ENCODE measurements around the gene RETREG1. TPM values are rescaled to one million over a fixed set of nuclear protein-coding genes. Genes with fewer than 3 reads are reported as not detected.
A peak's percentile ranks its signal among the peaks of the same experiment; 100 is the strongest.
"Not testable (repeated sequence)": the region's sequence is repeated elsewhere in the genome, so short reads cannot be mapped to it uniquely, and the experiment has no call there.

The RETREG1 gene
- polyA plus RNA-seq, 4 donors: 31.8 to 48.7 (median 42.0) TPM

- no peak for DNase-seq (ENCODE audit: low read depth in 4 of 4, low spot score in 2 of 4)
Measured at GRCh38 chr5:16464664-16465543, 151.9 kb downstream of the RETREG1 start.

DNA sequence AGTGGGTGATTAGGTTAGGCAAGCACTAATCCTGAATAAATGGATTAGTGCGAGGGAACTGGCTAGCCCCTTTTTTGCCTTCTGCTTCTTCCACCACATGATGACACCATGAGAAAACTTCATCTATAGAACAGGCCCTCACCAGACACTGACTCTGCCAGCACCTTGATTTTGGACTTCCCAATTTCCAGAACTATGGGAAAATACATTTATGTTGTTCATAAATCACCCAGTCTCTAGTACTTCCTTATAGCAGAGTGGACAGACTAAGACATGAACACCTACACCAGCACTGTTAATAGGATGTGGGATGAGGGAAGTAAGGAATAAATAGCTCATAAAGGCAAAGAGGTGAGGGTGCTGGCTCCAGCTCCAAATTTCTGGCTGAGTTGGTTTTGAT lies 152.6 kb downstream of the RETREG1 start:
- no peak for DNase-seq (ENCODE audit: low read depth in 4 of 4, low spot score in 2 of 4)

DNA sequence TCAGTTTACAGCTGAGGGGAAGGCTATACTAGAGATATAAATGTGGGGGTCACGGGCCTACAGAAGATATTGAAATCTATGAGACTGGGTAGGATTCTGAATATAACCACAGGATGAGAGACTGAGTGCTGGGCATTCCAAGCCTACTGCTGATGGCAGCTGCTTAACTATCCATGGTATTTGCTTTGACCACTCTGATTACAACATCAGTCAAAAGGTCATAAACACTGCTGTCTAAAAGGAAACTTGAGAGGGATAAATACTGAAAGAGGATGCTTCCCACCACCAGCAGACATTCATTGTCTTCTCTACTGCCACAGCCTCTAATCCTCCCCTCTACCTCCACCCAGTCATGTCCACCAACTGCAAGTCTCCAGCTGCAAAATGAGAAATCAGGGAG lies 155.0 kb downstream of the RETREG1 start:
- peak in 2 of 4 donors; percentile 21 to 29 for DNase-seq (ENCODE audit: low read depth in 4 of 4, low spot score in 2 of 4)

DNA sequence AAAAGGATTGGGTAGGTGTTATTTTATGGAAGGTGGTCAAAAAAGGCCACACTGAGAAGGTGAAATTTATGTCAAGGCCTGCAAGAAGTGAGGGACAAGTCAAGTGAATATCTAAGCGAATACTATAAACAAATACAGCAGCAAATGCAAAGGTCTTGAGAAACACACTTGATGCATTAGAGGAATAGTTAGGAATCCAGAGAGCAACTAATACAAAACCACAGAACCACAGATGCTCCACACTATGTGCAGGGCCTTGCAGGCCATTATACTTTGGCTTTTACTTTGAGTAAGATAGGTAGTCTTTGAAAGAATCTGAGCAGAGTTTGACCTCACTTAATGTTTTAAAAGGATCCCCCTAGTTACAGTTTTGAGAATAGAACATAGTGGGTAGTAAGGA lies 155.8 kb downstream of the RETREG1 start:
- no peak for DNase-seq (ENCODE audit: low read depth in 4 of 4, low spot score in 2 of 4)

GRCh38 chr5:16459451-16459850 lies 157.3 kb downstream of the RETREG1 start:
- no peak for DNase-seq (ENCODE audit: low read depth in 4 of 4, low spot score in 2 of 4)

DNA sequence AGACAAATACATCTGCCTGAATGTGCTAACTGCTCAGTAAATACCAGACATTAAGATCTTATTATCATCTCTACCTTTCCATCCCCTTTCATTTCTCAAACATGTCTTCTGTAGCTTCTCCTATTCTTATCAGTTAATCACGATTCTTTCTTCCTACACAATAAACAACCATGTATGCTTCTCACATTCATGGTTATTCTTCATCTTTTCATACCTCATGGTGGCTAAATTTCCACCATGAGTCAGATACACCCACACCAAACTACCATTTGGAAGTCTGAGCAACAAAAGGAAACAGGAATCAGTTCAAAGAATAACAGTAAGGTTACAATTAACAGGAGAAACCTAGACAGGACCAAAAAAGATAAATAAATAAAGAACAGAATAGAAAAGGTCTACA lies 158.9 kb downstream of the RETREG1 start:
- DNase-seq (ENCODE audit: low read depth in 4 of 4, low spot score in 2 of 4): no peak

DNA sequence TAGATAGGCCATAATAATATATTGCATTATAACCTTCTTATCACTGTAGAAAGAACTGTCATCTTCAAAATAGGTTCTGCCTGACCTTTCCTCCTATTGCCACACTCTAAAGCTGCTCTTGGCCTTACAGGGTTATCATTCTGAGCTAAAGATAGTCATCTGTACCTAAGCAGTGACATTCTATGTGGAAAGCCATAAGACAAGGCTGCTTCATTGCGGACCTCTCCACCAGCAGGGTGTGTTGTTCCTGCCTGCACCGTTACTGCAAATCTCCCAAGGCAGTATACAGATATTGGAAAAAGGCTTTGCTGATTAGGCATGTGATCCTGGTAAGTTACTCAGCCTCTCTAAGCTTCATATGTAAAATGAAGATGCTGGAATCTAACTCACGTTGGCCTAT lies 159.3 kb downstream of the RETREG1 start:
- no peak for DNase-seq (ENCODE audit: low read depth in 4 of 4, low spot score in 2 of 4)

GRCh38 chr5:16456103-16456832 lies 160.5 kb downstream of the RETREG1 start:
- peak in 3 of 4 donors; percentile 16 to 49 (median 24) for DNase-seq (ENCODE audit: low read depth in 4 of 4, low spot score in 2 of 4)

DNA sequence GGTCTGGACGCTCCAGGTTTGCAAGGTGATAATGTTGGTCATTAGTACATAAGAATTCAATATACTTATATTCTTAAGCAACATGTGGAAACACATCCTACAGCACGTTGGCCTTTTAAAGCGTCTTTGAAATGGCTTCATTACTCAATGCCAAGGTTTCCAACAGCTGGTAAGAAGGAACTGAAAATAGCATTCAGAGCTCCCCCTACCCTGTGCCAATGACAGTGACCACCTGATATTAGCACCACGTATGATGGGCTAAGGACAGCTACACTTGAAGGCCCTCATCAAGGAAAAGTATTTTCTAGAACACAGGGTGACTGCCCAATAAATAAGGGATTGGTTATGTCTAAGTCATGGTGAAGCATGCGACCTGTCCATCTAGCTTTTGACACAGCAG lies 161.1 kb downstream of the RETREG1 start:
- no peak for DNase-seq (ENCODE audit: low read depth in 4 of 4, low spot score in 2 of 4)

GRCh38 chr5:16454686-16455085 lies 162.1 kb downstream of the RETREG1 start:
- DNase-seq (ENCODE audit: low read depth in 4 of 4, low spot score in 2 of 4): no peak

DNA sequence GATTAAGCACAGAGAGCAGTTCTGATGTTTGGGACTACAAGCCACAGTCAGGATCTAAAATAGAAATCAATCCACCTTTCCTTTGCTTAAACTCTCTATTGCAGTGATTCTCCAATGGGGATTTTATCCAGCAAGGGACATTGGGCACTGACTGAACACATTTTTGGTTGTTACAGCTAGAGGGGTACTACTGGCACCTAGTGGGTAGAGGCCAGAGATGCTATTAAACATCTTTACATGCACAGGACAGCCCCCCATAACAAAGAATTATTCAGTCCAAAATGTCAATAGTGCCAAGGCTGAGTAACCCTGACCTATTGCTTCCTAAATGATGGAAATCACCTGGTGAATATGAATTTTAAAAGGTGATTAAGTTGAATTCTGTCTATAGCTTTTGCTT lies 163.2 kb downstream of the RETREG1 start:
- DNase-seq (ENCODE audit: low read depth in 4 of 4, low spot score in 2 of 4): no peak

- DNase-seq (ENCODE audit: low read depth in 4 of 4, low spot score in 2 of 4): no peak
Measured at GRCh38 chr5:16450163-16450562, 166.6 kb downstream of the RETREG1 start.

GRCh38 chr5:16446993-16447392 lies 169.8 kb downstream of the RETREG1 start:
- no peak for DNase-seq (ENCODE audit: low read depth in 4 of 4, low spot score in 2 of 4)

DNA sequence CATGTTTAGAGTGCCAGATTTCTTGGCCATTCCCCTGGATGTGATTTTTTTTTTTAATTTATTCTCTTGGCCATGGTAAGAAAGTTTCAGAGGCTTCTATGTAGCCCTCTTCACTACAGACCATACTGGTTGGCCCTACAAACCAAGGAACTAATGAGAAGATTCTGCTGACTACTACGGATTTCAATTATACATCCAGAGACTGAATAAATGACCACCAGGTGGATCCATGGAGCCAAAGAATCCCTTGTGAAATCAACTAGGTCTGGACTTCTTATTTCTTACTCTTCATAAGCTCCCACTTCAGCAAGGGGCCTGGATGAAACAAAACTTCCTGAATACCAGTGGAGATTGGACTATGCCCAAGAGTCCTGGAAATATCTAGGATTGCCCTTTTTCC lies 178.8 kb downstream of the RETREG1 start:
- no peak for DNase-seq (ENCODE audit: low read depth in 4 of 4, low spot score in 2 of 4)

DNA sequence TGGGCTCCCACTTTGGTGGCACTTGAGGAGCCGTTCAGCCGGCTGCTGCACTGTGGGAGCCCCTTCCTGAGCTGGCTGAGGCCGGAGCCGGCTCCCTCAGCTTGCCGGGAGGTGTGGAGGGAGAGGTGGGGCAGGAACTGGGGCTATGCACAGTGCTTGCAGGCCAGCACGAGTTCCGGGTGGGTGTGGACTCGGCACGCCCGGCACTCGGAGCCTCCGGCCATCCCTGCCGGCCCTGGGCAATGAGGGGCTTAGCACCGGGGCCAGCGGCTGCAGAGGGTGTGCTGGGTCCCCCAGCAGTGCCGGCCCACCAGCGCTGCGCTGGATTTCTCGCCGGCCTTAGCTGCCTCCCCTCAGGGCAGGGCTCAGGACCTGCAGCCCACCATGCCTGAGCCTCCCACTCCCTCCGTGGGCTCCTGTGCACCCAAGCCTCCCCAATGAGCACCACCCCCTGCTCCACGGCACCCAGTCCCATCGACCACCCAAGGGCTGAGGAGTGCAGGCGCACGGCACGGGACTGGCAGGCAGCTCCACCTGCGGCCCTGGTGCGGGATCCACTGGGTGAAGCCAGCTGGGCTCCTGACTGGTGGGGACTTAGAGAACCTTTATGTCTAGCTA lies 180.6 kb downstream of the RETREG1 start:
- DNase-seq (ENCODE audit: low read depth in 4 of 4, low spot score in 2 of 4): not testable (repeated sequence)

- DNase-seq (ENCODE audit: low read depth in 4 of 4, low spot score in 2 of 4): no peak
Measured at GRCh38 chr5:16431490-16431889, 185.3 kb downstream of the RETREG1 start.

GRCh38 chr5:16430349-16431089 lies 186.3 kb downstream of the RETREG1 start:
- DNase-seq (ENCODE audit: low read depth in 4 of 4, low spot score in 2 of 4): no peak

GRCh38 chr5:16428359-16428758 lies 188.4 kb downstream of the RETREG1 start:
- DNase-seq (ENCODE audit: low read depth in 4 of 4, low spot score in 2 of 4): no peak

DNA sequence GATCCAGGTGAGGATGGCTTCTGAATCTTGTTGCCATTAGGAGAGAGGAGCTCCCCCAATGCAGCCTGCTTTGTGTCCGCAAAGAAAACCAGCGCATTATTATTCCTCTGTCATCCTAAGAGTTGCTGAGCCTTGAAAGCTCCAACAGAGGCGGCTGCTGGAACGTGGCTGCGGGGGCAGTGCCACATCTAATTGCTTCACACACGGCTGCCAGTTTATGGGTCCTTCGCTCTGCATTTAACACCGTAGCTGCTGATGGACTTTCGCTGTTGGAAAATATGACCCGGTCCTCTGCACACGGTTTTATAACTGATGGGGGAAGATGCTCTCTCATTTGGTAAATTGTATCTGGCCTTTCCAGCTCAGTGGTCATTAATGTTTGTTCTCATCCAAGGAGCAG lies 189.2 kb downstream of the RETREG1 start:
- peak; percentile 21 to 63 (median 38) for DNase-seq (ENCODE audit: low read depth in 4 of 4, low spot score in 2 of 4)

All from left renal cortex interstitium (tissue), 4 donors.